Neural crest cell (in vitro differentiated cells): Measurements from ENCODE around the gene ANKRD9. TPM values are rescaled to one million over a fixed set of nuclear protein-coding genes. Genes with fewer than 3 reads are reported as not detected.

Experiments used
- DNase-seq: peaks from one replicate; pipeline ENCODE4 v3.0.0; 2021; ENCODE audit warnings: low read depth, mixed read lengths, low spot score
- H3K27ac Mint-ChIP-seq: one replicate; pipeline ENCODE4 v1.8.0; 2021; ENCODE audit warnings: mild to moderate bottlenecking, mixed read lengths; ENCODE audit not compliant: unreplicated experiment
- H3K27me3 Mint-ChIP-seq: 2 replicates; pipeline ENCODE4 v1.8.0; 2021; ENCODE audit warnings: low read depth, mild to moderate bottlenecking, mixed read lengths
- H3K36me3 Mint-ChIP-seq: 2 replicates; pipeline ENCODE4 v1.8.0; 2021; ENCODE audit warnings: low read depth, mild to moderate bottlenecking, mixed read lengths
- H3K4me1 Mint-ChIP-seq: 2 replicates; pipeline ENCODE4 v1.8.0; 2021; ENCODE audit warnings: mixed read lengths
- H3K4me3 Mint-ChIP-seq: one replicate; pipeline ENCODE4 v1.8.0; 2021; ENCODE audit warnings: mild to moderate bottlenecking, mixed read lengths
- H3K9me3 Mint-ChIP-seq: 2 replicates; pipeline ENCODE4 v1.8.0; 2021; ENCODE audit warnings: mixed read lengths
- CTCF ChIP-seq: fragments of 200-600 bp; sonication (generic); conservative IDR thresholded peaks from 2 replicates; pipeline ENCODE4 v1.5.0; 2021; ENCODE audit warnings: antibody characterized with exemption, mild to moderate bottlenecking
- long read RNA-seq: library from polyadenylated mRNA; unstranded; transcript quantifications from one replicate; pipeline ENCODE4 v2.0.0, GENCODE V29; 2020
- total RNA-seq: library from RNA; stranded (reverse); gene quantifications from 2 replicates; pipeline ENCODE4 v1.2.1, GENCODE V29; 2021

ANKRD9 gene
- 33.2 and 40.0 TPM in 2 replicates for total RNA-seq
- long read RNA-seq, partial matches to known transcripts, result 0 of 1 reads
- long read RNA-seq, other reads (novel, unspliced or antisense), result 1 of 1 reads

GRCh38 chr14:102509746-102510615, at the start of gene ANKRD9:
TSS of gene ANKRD9 (minus strand) at chr14:102509776. CDS start at chr14:102507889, 1,887 bp downstream.
- H3K27me3 Mint-ChIP-seq, result no peaks in the 10 kb centered on the region
- no peak for TF ChIP-seq CTCF
- peak within 1 kb of the TSS; percentile 50 for H3K27ac Mint-ChIP-seq
- peak within 1 kb of the TSS; percentile 90 for H3K4me3 Mint-ChIP-seq
- H3K9me3 Mint-ChIP-seq, result no peaks in the 10 kb centered on the region
- peaks cover 3% of the 10 kb centered on the region for H3K36me3 Mint-ChIP-seq
- DNase-seq, result peak; percentile 94
- H3K4me1 Mint-ChIP-seq, result peaks cover 36% of the 10 kb centered on the region

- no peaks in the 10 kb centered on the region for H3K36me3 Mint-ChIP-seq
- no peak overlapping the region for H3K4me3 Mint-ChIP-seq
- no peak for DNase-seq
Measured at GRCh38 chr14:102558556-102558955, 49.0 kb upstream of the ANKRD9 start.

GRCh38 chr14:102557434-102558226, 48.1 kb upstream of the ANKRD9 start:
- no peak for DNase-seq
- no peaks in the 10 kb centered on the region for H3K9me3 Mint-ChIP-seq
- no peak overlapping the region for H3K4me3 Mint-ChIP-seq
- H3K36me3 Mint-ChIP-seq, result no peaks in the 10 kb centered on the region
- no peaks in the 10 kb centered on the region for H3K4me1 Mint-ChIP-seq
- H3K27ac Mint-ChIP-seq, result no peak overlapping the region
- TF ChIP-seq CTCF, result no peak
- H3K27me3 Mint-ChIP-seq, result no peaks in the 10 kb centered on the region

More at GRCh38 chr14:102558556-102558955, 49.0 kb upstream of the ANKRD9 start:
- H3K9me3 Mint-ChIP-seq, result no peaks in the 10 kb centered on the region
- H3K27ac Mint-ChIP-seq, result no peak overlapping the region
- H3K4me1 Mint-ChIP-seq, result no peaks in the 10 kb centered on the region
- no peak for TF ChIP-seq CTCF
- no peaks in the 10 kb centered on the region for H3K27me3 Mint-ChIP-seq

GRCh38 chr14:102556098-102556677, 46.6 kb upstream of the ANKRD9 start:
- no peak for TF ChIP-seq CTCF
- no peaks in the 10 kb centered on the region for H3K36me3 Mint-ChIP-seq
- DNase-seq, result no peak
- no peaks in the 10 kb centered on the region for H3K9me3 Mint-ChIP-seq
- H3K4me1 Mint-ChIP-seq, result no peaks in the 10 kb centered on the region
- H3K27ac Mint-ChIP-seq, result no peak overlapping the region
- no peak overlapping the region for H3K4me3 Mint-ChIP-seq
- H3K27me3 Mint-ChIP-seq, result no peaks in the 10 kb centered on the region
